CD4-positive, alpha-beta T cell treated with Interleukin-12 subunit alpha and Interleukin-12 subunit beta, for 1 hour (primary cell): Measurements from ENCODE around the gene TMEM178B.
"Not testable (repeated sequence)": the region's sequence is repeated elsewhere in the genome, so short reads cannot be mapped to it uniquely, and the experiment has no call there.

Source experiments
- DNase-seq: peaks from one replicate; pipeline ENCODE4 v3.0.0-alpha.2; 2020

The TMEM178B gene

DNA sequence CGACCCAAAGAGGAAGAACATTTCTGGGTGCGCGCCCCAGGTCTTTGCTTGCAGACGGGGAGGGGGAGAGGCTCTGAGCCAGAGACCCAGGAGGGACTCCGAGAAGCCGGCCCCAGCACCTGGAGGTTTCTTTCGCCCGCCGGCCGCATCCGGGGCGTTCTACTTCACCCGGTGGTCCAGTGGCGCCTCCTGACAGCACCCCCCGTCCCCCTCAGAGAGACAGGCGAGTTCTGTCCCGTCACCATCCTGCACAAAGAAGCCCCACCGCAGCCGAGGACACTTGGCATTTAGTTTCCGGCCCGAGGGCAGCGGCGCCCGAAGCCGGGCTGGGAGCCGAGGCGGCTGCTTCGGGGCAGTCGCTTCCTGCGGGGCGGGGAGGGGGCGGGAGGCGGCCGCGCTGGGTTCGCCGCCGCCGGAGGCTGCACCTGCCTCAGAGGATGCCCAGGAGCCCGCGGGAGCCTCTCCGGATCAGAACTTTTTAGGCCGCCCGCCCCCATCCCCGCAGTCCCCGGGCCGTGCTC lies at the start of gene TMEM178B:
TSS of gene TMEM178B (plus strand) at position 424 of the 521 bp plus-strand sequence.
- DNase-seq, result no peak

DNA sequence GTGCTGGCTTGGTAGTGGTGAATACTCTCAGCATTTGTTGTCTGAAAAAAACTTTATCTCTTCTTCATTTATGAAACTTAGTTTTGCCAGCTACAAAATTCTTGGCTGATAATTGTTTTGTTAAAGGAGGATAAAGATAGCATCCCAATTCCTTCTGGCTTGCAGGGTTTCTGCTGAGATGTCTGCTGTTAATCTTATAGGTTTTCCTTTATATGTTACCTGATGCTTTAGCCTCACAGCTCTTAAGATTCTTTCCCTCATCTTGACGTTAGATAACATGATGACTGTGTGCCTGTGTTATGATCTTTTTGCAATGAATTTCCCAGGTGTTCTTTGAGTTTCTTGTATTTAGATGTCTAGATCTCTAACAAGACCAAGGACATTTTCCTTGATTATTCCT lies 49.2 kb upstream of the TMEM178B start:
- no peak for DNase-seq

DNA sequence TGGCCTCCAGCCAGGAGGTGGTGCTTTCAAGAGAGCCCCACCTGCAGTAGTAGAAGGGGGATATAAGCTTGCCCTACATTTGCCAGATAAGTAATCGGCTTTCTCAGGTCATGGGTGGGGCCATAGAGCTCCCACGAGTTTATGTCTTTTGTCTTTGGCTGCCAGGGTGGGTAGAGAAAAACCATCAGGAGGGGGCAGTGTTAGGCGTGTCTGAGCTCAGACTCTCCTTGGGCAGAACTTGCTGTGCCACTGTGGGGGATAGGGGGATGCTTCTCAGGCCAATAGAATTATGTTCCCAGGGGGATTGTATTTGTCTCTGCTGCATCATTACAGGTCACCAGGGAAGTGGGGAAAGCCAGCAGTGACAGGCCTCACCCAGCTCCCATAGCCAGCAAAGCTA lies 46.8 kb upstream of the TMEM178B start:
- no peak for DNase-seq

DNA sequence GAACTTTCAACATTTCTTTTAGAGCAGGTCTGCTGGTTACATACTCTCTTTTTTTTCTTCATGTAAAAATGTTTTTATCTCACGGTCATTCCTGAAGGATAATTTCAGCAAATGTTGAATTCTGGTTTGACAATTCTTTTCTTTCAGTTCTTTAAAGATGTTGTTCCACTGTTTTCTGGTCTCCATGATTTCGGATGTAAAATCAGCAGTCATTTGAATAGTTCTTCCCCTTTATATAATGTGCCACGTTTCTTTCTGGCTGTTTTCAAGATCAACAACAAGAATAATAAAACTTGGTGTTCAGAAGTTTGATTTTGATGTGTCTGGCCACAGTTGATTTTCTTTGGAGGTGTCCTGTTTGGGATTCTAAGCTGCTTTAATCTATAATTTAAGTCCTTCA lies 45.1 kb upstream of the TMEM178B start:
- no peak for DNase-seq

DNA sequence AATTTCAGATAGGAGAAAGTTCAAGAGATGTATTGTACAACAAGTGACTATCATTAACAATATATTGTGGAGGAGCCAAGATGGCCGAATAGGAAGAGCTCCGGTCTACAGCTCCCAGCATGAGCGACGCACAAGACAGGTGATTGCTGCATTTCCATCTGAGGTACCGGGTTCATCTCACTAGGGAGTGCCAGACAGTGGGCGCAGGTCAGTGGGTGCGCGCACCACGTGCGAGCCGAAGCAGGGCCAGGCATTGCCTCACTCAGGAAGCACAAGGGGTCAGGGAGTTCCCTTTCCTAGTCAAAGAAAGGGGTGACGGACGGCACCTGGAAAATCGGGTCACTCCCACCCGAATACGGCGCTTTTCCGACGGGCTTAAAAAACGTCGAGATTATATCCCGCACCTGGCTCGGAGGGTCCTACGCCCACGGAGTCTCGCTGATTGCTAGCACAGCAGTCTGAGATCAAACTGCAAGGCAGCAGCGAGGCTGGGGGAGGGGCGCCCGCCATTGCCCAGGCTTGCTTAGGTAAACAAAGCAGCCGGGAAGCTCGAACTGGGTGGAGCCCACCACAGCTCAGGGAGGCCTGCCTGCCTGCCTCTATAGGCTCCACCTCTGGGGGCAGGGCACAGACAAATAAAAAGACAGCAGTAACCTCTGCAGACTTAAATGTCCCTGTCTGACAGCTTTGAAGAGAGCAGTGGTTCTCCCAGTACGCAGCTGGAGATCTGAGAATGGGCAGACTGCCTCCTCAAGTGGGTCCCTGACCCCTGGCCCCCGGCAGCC lies 41.1 kb upstream of the TMEM178B start:
- DNase-seq, result not testable (repeated sequence)

DNA sequence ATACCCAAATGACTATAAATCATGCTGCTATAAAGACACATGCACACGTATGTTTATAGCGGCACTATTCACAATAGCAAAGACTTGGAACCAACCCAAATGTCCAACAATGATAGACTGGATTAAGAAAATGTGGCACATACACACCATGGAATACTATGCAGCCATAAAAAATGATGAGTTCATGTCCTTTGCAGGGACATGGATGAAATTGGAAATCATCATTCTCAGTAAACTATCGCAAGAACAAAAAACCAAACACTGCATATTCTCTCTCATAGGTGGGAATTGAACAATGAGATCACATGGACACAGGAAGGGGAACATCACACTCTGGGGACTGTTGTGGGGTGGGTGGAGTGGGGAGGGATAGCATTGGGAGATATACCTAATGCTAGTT lies 35.8 kb upstream of the TMEM178B start:
- not testable (repeated sequence) for DNase-seq

DNA sequence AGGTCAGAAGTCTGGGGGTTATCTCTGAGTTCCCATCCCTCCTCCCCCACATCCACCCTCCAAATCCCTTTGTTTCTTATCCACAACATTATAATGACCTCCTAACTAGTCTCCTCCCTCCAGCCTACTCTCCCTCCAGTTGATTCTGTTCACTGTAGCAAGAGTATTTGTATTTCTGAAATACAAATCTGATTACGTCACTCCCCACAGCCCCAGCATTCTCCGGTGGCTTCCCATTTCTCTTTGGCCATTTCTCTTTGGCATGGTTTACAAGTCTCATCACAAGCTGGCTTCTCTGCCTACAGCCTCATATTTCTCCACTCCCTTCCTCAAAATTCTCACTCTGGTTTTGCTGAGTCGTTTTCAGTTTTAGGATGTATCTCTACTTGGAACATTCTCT lies 34.5 kb upstream of the TMEM178B start:
- no peak for DNase-seq

DNA sequence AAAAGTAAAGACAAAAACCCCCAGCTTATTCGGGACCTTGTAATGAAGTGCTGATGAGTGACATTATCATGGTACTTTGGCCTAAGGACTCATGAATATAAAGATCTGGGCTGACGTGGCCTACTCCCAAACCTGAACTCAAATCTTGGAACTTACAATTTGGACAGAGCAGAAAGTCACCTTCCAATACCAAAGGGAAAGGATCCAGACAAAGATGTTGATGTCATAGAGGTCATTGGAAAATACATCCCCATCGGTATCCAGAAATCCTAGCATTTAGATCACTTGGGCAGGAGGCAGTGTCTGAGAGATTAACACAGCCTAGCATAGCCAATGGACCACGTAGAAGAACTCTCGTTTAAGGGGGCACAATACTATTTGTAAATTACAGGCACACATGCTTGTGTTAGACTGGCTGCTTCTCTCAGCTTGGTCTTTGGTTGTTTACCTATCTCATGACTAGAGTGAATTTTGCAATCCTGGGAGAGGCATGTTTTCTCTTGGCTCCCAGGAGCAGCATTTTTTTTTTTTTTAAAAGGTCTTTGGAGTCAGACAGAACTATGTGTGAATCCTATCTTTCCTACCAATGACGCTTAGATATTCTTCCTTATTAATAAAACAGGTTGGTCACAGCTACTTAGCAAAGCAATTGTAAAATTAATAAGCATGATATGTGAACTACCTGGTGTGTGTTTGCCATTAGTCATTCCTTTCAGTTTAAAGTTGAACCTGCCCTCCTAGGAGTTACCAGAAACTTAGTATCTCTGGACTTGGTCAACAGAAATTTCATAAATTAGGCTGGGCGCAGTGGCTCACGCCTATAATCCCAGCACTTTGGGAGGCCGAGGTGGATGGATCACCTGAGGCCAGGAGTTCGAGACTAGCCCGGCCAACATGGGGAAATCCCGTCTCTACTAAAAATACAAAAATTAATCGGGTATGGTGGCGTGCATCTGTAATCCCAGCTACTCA lies 31.4 kb upstream of the TMEM178B start:
- DNase-seq, result no peak

DNA sequence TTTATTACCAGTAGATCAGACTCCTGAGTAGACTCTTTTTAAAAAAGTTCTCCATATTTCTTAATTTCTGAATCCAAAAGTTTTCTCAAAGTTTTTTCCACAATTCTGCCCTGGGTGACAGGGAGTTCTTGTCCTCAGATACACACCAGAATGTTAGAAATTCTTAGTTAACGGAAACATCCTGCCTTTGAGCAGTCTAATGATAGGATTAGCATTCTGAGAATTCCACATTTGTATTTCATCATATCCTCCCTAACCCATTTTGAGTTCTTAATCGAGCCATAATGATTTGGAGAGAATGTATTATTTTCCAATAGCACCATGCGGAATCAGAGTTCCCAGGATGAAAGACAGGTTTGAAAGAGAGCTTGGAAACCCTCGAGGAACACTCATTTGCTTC lies 30.2 kb upstream of the TMEM178B start:
- no peak for DNase-seq

DNA sequence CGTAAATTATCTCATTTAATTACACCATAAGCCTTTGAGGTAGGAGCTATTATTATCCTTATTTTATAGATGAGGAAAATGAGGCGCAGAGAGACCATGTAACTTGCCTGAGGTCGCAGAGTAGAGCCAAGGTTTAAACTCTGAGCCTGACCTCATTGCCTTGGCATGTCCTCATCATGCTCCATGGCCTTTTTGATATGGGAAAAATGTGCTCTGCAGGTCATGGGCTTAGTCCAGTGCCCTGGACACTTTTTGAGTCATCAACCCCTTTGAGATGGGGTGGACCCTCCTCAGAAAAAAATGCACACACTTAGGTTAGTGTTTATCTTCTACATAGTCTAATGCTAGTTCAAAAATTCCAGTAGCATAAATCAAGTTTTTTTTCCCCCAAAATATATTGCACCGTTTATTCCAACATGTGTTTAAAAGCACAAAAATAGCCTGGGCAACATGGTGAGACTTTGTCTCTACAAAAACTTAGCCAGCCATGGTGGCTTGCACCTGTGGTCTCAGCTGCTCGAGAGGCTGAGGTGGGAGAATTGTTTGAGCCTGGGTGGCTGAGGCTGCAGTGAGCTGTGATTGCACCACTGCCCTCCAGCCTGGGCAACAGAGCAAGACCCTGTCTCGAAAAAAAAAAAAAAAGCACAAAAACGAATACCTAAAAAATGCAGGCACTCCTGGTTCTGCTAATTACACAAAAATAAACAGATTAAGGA lies 28.6 kb upstream of the TMEM178B start:
- no peak for DNase-seq

DNA sequence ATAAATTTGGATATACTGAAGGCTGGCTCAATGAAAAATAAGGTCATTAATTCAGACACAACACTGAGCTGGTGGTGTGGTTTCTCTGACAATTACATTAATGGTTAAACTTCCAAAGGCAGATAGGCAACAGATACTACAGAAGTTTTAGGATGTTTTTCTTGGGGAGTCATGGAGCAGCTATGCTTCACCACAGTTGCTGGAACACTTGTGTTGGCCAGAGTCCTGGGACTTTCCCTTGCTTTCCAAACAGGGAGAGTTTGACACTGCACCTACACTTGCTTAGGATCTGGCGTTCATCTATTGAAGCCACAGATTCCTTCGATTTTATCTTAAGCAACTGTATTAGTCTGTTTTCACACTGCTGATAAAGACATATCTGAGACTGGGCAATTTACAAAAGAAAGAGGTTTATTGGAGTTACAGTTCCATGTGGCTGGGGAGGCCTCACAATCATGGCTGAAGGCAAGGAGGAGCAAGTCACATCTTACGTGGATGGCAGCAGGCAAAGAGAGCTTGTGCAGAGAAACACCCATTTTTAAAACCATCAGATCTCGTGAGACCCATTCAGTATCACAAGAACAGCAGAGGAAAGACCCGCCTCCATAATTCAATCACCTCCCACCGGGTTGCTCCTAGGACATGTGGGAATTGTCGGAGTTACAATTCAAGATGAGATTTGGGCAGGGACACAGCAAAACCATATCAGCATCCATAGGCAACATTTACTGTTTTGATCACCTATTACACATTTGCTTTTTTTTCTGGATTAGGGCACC lies 27.8 kb upstream of the TMEM178B start:
- DNase-seq, result no peak

DNA sequence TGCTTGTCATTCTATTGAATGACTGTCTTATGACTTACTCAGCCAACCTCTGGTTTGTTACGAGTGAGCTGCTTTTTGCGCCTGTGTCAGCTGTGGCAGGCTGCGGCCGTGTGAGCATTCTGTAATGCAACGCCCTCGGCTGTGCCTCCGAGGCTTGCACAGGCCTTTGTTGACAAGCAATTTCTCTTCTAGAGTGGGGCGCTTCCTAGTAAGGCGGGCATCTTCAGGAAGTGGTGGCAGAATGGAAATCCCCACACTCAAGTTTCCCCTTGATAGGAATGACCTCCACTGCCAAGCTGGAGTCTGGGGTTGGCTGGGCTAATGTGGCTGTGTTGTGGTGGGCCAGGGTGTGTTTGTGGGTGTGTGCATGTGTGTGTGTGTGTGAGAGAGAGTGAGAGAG lies 20.2 kb upstream of the TMEM178B start:
- peak; percentile 79 for DNase-seq

DNA sequence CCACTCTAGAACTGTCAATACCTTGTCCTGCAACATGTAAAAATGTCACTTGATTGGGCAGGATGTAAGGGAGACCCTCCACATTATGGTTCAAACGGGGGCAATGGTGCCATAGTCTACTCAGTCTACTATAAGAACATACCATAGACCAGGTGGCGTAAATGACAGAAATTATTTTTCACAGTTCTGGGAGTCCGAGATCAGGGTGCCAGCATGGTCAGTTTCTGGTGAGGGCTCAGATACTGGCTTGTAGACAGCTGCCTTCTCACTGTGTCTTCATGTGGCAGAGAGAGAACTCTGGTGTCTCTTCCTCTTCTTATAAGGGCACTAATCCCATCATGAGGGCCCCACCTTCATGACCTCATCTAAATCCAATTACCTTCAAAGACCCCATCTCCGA lies 18.7 kb upstream of the TMEM178B start:
- DNase-seq, result no peak

DNA sequence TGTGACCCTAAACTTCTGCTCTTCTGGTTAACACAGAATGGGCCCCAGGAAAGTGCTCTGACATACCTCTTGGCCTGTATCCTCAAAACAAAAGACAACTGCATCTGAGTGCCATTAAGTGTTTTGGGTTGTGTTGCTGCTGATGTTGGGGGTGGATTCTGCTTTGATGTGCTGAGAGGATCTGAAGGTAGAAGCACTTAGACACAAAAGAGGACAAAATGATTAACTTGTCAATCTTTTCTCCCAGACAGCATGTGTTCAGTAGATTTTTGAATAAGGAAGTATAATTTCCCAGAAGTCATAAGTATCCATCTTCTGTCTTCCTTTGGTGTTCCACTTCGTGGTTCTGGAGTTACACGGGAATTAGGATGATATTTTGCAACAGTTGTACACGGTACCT lies 16.1 kb upstream of the TMEM178B start:
- no peak for DNase-seq

DNA sequence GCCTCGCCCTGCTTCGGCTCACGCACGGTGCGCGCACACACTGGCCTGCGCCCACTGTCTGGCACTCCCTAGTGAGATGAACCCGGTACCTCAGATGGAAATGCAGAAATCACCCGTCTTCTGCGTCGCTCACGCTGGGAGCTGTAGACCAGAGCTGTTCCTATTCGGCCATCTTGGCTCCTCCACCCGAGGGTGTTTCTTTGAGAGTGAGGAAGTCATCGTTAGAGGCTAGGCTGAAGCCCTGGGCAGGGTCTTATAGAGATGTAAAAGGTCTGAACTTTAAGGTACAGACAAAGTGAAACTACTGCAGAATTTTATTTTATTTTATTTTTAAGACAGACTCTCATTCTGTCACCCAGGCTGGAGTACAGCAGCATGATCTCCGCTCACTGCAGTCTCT lies 6.0 kb upstream of the TMEM178B start:
- DNase-seq, result not testable (repeated sequence)

DNA sequence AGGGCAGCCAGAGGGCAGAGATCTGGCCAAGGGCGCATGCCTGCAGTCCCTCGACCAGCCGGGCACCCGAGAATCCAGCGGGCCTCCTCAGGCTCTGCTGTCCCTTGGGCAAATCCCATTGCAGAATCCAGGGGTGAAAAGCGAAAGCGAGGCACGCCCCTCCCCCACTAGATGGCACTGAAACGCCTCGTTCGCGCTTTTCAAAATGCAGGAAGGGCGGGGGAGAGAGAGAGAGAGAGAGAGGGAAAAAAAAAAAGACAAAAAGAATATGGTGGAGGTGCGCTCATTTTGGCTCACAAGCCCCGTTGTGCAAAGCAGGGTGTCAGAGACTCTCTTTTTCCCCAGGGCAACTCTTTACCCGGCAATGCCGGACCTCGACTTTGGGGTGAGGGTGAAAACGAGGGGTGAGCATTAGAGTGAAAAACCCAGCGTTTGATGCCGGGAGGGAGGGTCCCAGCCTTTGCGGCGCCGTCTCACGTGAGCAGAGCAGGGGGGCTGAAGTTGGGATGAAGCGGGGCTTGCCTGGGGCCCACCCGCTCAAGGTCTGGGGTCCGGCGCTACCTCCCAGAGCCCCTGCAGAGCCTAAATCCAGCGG lies 2.5 kb upstream of the TMEM178B start:
- peak; percentile 55 for DNase-seq

DNA sequence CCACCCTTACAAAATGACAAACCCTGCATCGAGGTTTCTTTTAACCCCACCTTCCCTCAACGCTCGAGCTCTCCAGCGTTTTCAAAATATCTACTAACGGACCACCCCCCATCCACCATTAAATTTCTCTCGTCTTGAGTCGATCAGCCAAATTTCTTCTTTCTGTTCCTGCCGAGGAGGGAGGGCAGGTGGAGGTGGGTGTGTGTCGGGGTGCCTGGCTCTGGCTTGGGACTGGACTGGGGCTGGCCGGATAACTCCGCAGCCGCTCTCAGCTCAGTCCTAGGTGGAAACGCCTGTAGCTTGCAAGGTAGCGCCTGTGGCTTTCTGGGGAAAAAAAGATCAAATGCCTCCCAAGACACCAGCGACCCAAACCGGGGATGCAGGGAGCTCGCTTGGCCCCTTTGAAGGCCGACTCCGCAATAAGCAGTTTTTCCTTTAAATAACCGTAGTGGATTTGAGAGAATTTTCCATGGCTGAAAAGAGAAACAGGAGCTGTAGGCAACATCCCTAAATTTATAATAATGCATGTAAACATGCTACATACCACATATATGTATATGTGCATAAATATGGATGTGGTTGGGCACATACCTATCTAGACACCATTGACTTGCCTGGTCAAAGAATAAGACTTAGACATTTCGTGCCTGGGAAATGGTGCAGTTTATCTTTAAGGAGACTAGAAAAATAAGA lies 1.9 kb upstream of the TMEM178B start:
- DNase-seq, result no peak

DNA sequence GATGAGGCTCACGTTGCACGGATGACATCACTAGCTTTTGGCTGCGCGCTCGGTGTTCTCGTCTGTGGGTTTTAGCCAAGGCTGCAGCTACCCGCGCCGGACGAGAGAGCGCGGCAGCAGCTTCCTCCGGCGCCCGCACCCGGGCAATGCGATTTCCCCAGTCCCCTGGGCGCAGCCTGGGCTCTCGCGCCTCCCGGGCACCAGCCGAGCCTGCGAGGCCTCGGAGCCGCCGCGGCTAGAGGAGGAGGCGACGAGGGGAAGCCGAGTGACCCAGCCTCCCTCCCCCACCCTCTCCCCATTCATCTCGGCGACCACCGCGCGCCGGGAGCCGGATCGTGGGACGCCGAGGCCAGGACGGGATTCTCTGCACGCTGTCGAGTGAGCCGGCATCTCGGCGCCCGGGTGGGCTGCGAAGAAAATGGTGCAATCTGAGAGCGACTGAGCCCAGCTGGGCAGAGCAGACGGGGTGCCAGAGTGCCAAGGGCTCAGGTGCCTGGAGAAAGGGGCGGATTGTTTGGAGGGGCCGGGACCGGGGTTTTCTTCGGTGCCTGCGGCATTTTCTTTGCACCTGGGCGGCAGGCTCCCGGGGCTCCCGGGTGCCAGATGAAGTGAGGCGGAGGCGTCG lies 1.2 kb upstream of the TMEM178B start:
- DNase-seq, result peak; percentile 20

DNA sequence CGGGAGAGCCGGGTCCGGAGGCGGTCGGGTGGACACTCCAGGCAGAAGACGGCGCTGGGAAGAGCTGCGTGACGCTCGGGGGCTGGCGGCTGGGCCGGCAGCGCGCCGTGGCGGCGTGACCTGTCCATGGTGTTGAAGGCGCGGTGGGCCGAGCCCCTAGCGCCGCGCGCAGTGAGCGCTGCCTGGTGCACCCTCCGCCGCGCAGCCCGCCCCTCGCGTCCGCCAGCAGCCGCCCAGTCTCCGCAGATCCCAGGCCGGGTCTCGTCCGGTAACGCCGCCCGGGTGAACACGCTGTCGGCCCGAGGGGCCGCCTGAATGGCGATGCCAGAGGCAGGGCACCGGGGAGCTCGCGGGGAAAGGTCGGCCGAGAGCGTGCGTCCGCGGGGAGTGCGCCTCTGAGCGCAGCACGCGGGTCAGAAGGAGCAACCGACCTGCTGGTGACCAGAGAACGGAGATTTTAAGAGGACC lies 657 bp upstream of the TMEM178B start:
- DNase-seq, result peak; percentile 16

DNA sequence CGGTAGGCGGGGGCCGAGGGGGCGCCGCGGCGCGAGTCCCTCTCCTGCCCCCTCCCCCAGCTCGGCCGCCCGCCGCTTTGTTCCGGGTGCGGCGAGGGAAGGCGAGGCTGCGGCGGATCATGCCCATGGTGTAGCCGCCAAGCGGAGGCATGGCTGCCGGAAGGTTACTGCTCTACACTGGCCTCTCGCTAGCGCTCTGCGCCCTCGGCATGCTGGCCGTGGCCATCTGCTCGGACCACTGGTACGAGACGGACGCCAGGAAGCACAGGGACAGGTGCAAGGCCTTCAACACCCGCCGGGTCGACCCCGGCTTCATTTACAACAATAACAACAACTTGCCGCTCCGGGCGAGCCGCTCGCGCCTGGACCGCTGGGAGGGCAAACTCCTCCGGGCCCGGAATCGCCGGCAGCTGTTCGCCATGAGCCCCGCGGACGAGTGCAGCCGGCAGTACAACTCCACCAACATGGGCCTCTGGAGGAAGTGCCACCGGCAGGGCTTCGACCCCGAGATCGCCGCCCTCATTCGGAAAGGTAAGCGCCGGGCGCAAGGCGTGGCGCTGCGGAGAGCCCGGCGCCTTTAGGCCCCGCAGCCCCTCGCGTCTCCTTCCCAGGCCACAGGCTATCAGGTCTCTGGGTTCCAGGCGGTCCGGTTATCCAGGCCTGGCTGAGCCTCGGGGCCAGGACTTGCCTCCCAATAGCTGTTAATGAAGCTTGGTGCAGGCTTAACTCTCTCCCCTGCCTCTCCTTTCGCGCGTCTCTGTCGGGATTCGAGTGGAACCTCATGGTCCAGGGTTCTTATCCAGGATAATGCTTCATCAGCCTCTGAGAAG lies 513 bp downstream of the TMEM178B start:
- DNase-seq, result no peak
